BLaER1 (cell line): Measurements from ENCODE around the gene CDK14.

Experiments
- H3K27ac ChIP-seq: shearing (Covaris generic); formaldehyde crosslinking; 2 replicates; pipeline ENCODE4 v1.8.1; 2022
- H3K27me3 ChIP-seq: shearing (Covaris generic); formaldehyde crosslinking; 2 replicates; pipeline ENCODE4 v1.8.1; 2022
- H3K36me3 ChIP-seq: shearing (Covaris generic); formaldehyde crosslinking; 2 replicates; pipeline ENCODE4 v1.8.1; 2022
- H3K4me1 ChIP-seq: shearing (Covaris generic); formaldehyde crosslinking; 2 replicates; pipeline ENCODE4 v1.8.1; 2022
- H3K4me2 ChIP-seq: shearing (Covaris generic); formaldehyde crosslinking; 2 replicates; pipeline ENCODE4 v1.8.1; 2022
- H3K4me3 ChIP-seq: shearing (Covaris generic); formaldehyde crosslinking; 2 replicates; pipeline ENCODE4 v1.8.1; 2022
- H3K9ac ChIP-seq: shearing (Covaris generic); formaldehyde crosslinking; 2 replicates; pipeline ENCODE4 v1.8.1; 2022
- H3K9me3 ChIP-seq: shearing (Covaris generic); formaldehyde crosslinking; 2 replicates; pipeline ENCODE4 v1.8.1; 2022
- H4K20me1 ChIP-seq: shearing (Covaris generic); formaldehyde crosslinking; 2 replicates; pipeline ENCODE4 v1.8.1; 2022
- Cebpa-rat ChIP-seq: shearing (Covaris generic); IDR thresholded peaks from 2 replicates; pipeline ENCODE4 v1.8.1; 2022

Gene CDK14

GRCh38 chr7:90706072-90706716, 110.1 kb downstream of the CDK14 start:
- no peak for TF ChIP-seq Cebpa-rat

GRCh38 chr7:90708841-90709317, 112.8 kb downstream of the CDK14 start:
- no peak for TF ChIP-seq Cebpa-rat
- peak overlapping the region; percentile 72 for H3K4me2 ChIP-seq
- peaks cover 12% of the 10 kb centered on the region; the same call in 1 of the 2 replicates for H4K20me1 ChIP-seq
- H3K9me3 ChIP-seq = no peaks in the 10 kb centered on the region
- H3K27ac ChIP-seq = no peak overlapping the region
- H3K4me3 ChIP-seq = no peak overlapping the region; the same call in 1 of the 2 replicates
- H3K4me1 ChIP-seq = peaks cover 34% of the 10 kb centered on the region
- H3K27me3 ChIP-seq = no peaks in the 10 kb centered on the region
- no peaks in the 10 kb centered on the region for H3K36me3 ChIP-seq
- H3K9ac ChIP-seq = no peak overlapping the region

More at GRCh38 chr7:90706072-90706716, 110.1 kb downstream of the CDK14 start:
- Histone ChIP-seq H3K36me3 (no peaks in the 10 kb centered on the region), H3K9me3 (no peaks in the 10 kb centered on the region), H4K20me1 (peaks cover 12% of the 10 kb centered on the region; the same call in 1 of the 2 replicates), H3K27ac (no peak overlapping the region), H3K4me1 (peaks cover 39% of the 10 kb centered on the region), H3K4me3 (no peak overlapping the region), H3K4me2 (no peak overlapping the region), H3K27me3 (no peaks in the 10 kb centered on the region), H3K9ac (no peak overlapping the region)

GRCh38 chr7:90709501-90710465, 113.7 kb downstream of the CDK14 start:
- Histone ChIP-seq H3K27me3 (no peaks in the 10 kb centered on the region), H3K36me3 (no peaks in the 10 kb centered on the region), H4K20me1 (peaks cover 12% of the 10 kb centered on the region; the same call in 1 of the 2 replicates), H3K27ac (peak overlapping the region; percentile 39), H3K4me2 (peak overlapping the region; percentile 72), H3K9me3 (no peaks in the 10 kb centered on the region), H3K9ac (peak overlapping the region; percentile 37; the same call in 1 of the 2 replicates), H3K4me3 (peak overlapping the region; percentile 13; the same call in 1 of the 2 replicates), H3K4me1 (peaks cover 34% of the 10 kb centered on the region)
- TF ChIP-seq Cebpa-rat = no peak

- Histone ChIP-seq H3K4me1 (peaks cover 34% of the 10 kb centered on the region), H3K9ac (0 out of 2 replicates have a peak overlapping the region, but pooled peaks have one; percentile 37), H3K9me3 (no peaks in the 10 kb centered on the region), H3K27me3 (no peaks in the 10 kb centered on the region), H3K4me3 (peak overlapping the region; percentile 13; the same call in 1 of the 2 replicates), H3K4me2 (peak overlapping the region; percentile 72), H4K20me1 (peaks cover 12% of the 10 kb centered on the region; the same call in 1 of the 2 replicates), H3K36me3 (no peaks in the 10 kb centered on the region), H3K27ac (peak overlapping the region; percentile 39; the same call in 1 of the 2 replicates)
- TF ChIP-seq Cebpa-rat = no peak
Measured at GRCh38 chr7:90710466-90710850, 114.3 kb downstream of the CDK14 start.

GRCh38 chr7:90713628-90714027, 117.5 kb downstream of the CDK14 start:
- Histone ChIP-seq H3K27ac (no peak overlapping the region), H3K27me3 (no peaks in the 10 kb centered on the region), H3K4me2 (no peak overlapping the region), H3K36me3 (0 out of 2 replicates have a peak, but pooled peaks cover 6% of the 10 kb centered on the region), H3K9me3 (no peaks in the 10 kb centered on the region), H3K9ac (no peak overlapping the region), H3K4me1 (peaks cover 24% of the 10 kb centered on the region), H4K20me1 (peaks cover 12% of the 10 kb centered on the region; the same call in 1 of the 2 replicates), H3K4me3 (no peak overlapping the region)
- no peak for TF ChIP-seq Cebpa-rat

- H3K4me2 ChIP-seq = no peak overlapping the region
- H3K9ac ChIP-seq = no peak overlapping the region
- 0 out of 2 replicates have a peak, but pooled peaks cover 6% of the 10 kb centered on the region for H3K36me3 ChIP-seq
- H3K4me3 ChIP-seq = no peak overlapping the region
- no peak overlapping the region for H3K27ac ChIP-seq
- no peaks in the 10 kb centered on the region for H3K27me3 ChIP-seq
- H4K20me1 ChIP-seq = no peaks in the 10 kb centered on the region
- H3K4me1 ChIP-seq = peaks cover 10% of the 10 kb centered on the region
- no peak for TF ChIP-seq Cebpa-rat
- H3K9me3 ChIP-seq = no peaks in the 10 kb centered on the region
Measured at GRCh38 chr7:90715067-90715466, 118.9 kb downstream of the CDK14 start.

GRCh38 chr7:90717296-90718060, 121.4 kb downstream of the CDK14 start:
- no peaks in the 10 kb centered on the region for H3K4me1 ChIP-seq
- no peaks in the 10 kb centered on the region for H3K9me3 ChIP-seq
- no peak overlapping the region for H3K4me3 ChIP-seq
- H3K27me3 ChIP-seq = no peaks in the 10 kb centered on the region
- no peaks in the 10 kb centered on the region for H4K20me1 ChIP-seq
- no peak overlapping the region for H3K9ac ChIP-seq
- H3K4me2 ChIP-seq = no peak overlapping the region
- 0 out of 2 replicates have a peak, but pooled peaks cover 6% of the 10 kb centered on the region for H3K36me3 ChIP-seq
- no peak overlapping the region for H3K27ac ChIP-seq
- TF ChIP-seq Cebpa-rat = no peak

- Histone ChIP-seq H3K9ac (no peak overlapping the region), H3K4me1 (peaks cover 11% of the 10 kb centered on the region), H3K4me3 (no peak overlapping the region)
Measured at GRCh38 chr7:90719155-90719554, 123.0 kb downstream of the CDK14 start.

More at GRCh38 chr7:90719155-90719554, 123.0 kb downstream of the CDK14 start:
- no peaks in the 10 kb centered on the region for H3K27me3 ChIP-seq
- H3K36me3 ChIP-seq = 0 out of 2 replicates have a peak, but pooled peaks cover 6% of the 10 kb centered on the region
- H3K27ac ChIP-seq = no peak overlapping the region
- no peaks in the 10 kb centered on the region for H3K9me3 ChIP-seq
- no peak overlapping the region for H3K4me2 ChIP-seq
- no peak for TF ChIP-seq Cebpa-rat
- no peaks in the 10 kb centered on the region for H4K20me1 ChIP-seq
